ENCODE measurements around the gene DEFB125.

- TF ChIP-seq NBN (IDR thresholded peaks at IDR 0.05; ENCODE audit: low read depth) (no peak), ZNF449 (CRISPR knock-in tag; IDR thresholded peaks at IDR 0.05) (no peak), ATF4 (CRISPR knock-in tag; IDR thresholded peaks at IDR 0.05) (no peak), CBX3 (IDR thresholded peaks at IDR 0.05; ENCODE audit: borderline replicate concordance in 1 of 2, low read length in 2 of 2) (no peak; a peak in 1 of 3 replicates), ZBED1 (IDR thresholded peaks at IDR 0.05) (no peak), IRF9 (tag; IDR thresholded peaks at IDR 0.05) (no peak), HMG20B (CRISPR knock-in tag; IDR thresholded peaks at IDR 0.05) (no peak), ZNF354B (CRISPR knock-in tag; IDR thresholded peaks at IDR 0.05) (no peak), GATA2 (CRISPR knock-in tag; IDR thresholded peaks at IDR 0.05) (no peak), E2F3 (CRISPR knock-in tag; IDR thresholded peaks at IDR 0.05) (no peak), TCF7 (IDR thresholded peaks at IDR 0.05; ENCODE audit: borderline replicate concordance) (no peak), CLOCK (CRISPR knock-in tag; IDR thresholded peaks at IDR 0.05; ENCODE audit: borderline replicate concordance) (no peak)
Measured at GRCh38 chr20:137668-138490, 50.4 kb downstream of the DEFB125 start.
